ENCODE measurements around the gene HNMT.
"Not testable (repeated sequence)": the region's sequence is repeated elsewhere in the genome, so short reads cannot be mapped to it uniquely, and the experiment has no call there.

Gene HNMT

GRCh38 chr2:137969876-137970275 lies 5.6 kb downstream of the HNMT start:
- TF ChIP-seq, protein P1, sequence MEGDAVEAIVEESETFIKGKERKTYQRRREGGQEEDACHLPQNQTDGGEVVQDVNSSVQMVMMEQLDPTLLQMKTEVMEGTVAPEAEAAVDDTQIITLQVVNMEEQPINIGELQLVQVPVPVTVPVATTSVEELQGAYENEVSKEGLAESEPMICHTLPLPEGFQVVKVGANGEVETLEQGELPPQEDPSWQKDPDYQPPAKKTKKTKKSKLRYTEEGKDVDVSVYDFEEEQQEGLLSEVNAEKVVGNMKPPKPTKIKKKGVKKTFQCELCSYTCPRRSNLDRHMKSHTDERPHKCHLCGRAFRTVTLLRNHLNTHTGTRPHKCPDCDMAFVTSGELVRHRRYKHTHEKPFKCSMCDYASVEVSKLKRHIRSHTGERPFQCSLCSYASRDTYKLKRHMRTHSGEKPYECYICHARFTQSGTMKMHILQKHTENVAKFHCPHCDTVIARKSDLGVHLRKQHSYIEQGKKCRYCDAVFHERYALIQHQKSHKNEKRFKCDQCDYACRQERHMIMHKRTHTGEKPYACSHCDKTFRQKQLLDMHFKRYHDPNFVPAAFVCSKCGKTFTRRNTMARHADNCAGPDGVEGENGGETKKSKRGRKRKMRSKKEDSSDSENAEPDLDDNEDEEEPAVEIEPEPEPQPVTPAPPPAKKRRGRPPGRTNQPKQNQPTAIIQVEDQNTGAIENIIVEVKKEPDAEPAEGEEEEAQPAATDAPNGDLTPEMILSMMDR (IDR thresholded peaks at IDR 0.05; ENCODE audit: control insufficient read depth, extremely low read depth, insufficient read depth), result no peak
- no peak overlapping the region for H3K4me3 ChIP-seq (ENCODE audit: low read depth, low read length)
- DNase-seq (ENCODE audit: low read depth), result no peak

DNA sequence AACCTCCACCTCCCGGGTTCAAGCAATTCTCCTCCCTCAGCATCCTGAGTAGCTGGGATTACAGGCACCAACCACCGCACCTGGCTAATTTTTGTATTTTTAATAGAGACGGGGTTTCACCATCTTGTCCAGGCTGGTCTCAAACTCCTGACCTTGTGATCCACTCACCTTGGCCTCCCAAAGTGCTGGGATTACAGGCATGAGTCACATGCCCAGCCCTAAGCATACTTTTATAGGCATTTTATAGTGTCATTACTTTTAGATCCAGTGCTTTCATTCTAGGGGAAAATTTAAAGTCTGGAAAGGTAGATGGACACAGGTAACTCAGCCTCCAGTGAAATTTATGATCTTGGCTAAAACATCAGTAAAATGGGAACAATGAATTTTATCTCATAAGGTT lies 7.0 kb downstream of the HNMT start:
- not testable (repeated sequence) for DNase-seq (ENCODE audit: low read depth); H3K4me3 ChIP-seq (ENCODE audit: low read depth, low read length)

GRCh38 chr2:137973280-137973679 lies 9.0 kb downstream of the HNMT start:
- H3K4me3 ChIP-seq (ENCODE audit: low read depth, low read length), result no peak overlapping the region
- TF ChIP-seq, protein P1 (IDR thresholded peaks at IDR 0.05; ENCODE audit: control insufficient read depth, extremely low read depth, insufficient read depth), result no peak
- DNase-seq (ENCODE audit: low read depth), result no peak

GRCh38 chr2:137975280-137976271 lies 11.3 kb downstream of the HNMT start:
- TF ChIP-seq, protein P1 (IDR thresholded peaks at IDR 0.05; ENCODE audit: control insufficient read depth, extremely low read depth, insufficient read depth), result no peak
- no peak overlapping the region for H3K4me3 ChIP-seq (ENCODE audit: low read depth, low read length)
- peak; percentile 93 for DNase-seq (ENCODE audit: low read depth)

GRCh38 chr2:137976274-137976673 lies 12.0 kb downstream of the HNMT start:
- DNase-seq (ENCODE audit: low read depth), result no peak
- no peak overlapping the region for H3K4me3 ChIP-seq (ENCODE audit: low read depth, low read length)
- TF ChIP-seq, protein P1 (IDR thresholded peaks at IDR 0.05; ENCODE audit: control insufficient read depth, extremely low read depth, insufficient read depth), result no peak

DNA sequence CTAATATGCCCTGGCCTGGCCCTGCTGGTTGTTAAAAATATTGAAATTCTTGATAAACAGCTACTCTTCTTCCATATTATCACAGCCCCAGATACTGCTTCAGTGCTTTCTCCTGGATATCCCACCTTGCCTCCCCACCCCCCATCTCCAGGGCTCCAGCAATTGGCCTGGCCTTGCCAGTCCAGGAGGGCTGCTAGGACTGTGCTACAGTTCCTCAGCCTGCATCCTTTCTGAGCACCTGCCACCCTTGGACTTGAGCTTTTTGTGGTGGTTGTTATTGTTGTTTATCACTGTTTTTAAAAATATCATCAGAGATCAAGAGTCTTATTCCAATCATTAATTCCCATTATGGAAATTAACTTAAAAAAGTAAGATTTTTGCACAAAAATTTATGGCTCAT lies 13.5 kb downstream of the HNMT start:
- DNase-seq (ENCODE audit: low read depth), result no peak
- H3K4me3 ChIP-seq (ENCODE audit: low read depth, low read length), result no peak overlapping the region
- TF ChIP-seq, protein P1 (IDR thresholded peaks at IDR 0.05; ENCODE audit: control insufficient read depth, extremely low read depth, insufficient read depth), result no peak

DNA sequence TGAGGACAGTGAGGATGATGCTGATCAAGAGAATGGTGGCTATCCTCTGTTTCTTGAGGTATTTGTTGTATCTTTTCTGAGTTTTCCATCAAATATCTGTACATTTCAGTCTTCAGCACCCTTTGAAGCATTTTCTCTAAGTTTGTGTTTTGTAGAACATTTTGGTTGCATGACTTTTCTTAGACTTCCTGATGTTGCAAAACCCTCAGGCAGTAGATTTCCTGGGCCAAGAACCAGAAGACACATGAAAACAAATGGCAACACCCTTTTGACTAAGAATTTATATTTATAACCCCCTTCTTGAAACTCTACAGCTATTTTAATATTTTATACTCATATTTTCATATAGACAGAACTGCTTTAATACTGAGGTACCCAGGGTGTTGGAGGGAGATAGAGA lies 16.2 kb downstream of the HNMT start:
- DNase-seq (ENCODE audit: low read depth), result no peak
- TF ChIP-seq, protein P1 (IDR thresholded peaks at IDR 0.05; ENCODE audit: control insufficient read depth, extremely low read depth, insufficient read depth), result no peak
- no peak overlapping the region for H3K4me3 ChIP-seq (ENCODE audit: low read depth, low read length)

All from LNCaP clone FGC (cell line).